GM12878 (cell line): ENCODE measurements around the gene MMP27. TPM values are rescaled to one million over a fixed set of nuclear protein-coding genes. Genes with fewer than 3 reads are reported as not detected.

Source experiments
- ATAC-seq: fragments of 200-7000 bp; cut with Tn5 transposase; 3 replicates; pipeline ENCODE4 v1.9.1; 2020; ENCODE audit warnings: mild to moderate bottlenecking, moderate library complexity
- BruUV-seq: library from RNA; stranded (reverse); fragments of 400-500 nt; replicated peaks from 2 replicates; lab custom pipeline; 2021; lab: Mats Ljungman, UMichigan
- CTCF ChIA-PET: fragments of 300-600 bp; sonication (Branson Sonifier 250); formaldehyde crosslinking; extraction: SDS; loops from one replicate; lab custom pipeline; 2021; ENCODE audit warnings: inconsistent platforms; lab: Yijun Ruan, JAX
- POLR2A ChIA-PET: fragments of 350-600 bp; formaldehyde crosslinking; extraction: SDS; loops from one replicate; lab custom pipeline; 2021; ENCODE audit warnings: inconsistent platforms; lab: Charles Lee
- RAD21 ChIA-PET: fragments of 300-600 bp; sonication (Branson Sonifier 250); formaldehyde crosslinking; loops from one replicate; lab custom pipeline; 2023; ENCODE audit warnings: antibody characterized with exemption; ENCODE audit not compliant: unreplicated experiment; lab: Charles Lee
- SMC1A ChIA-PET: fragments of 300-600 bp; sonication (Branson Sonifier 250); formaldehyde crosslinking; loops from one replicate; lab custom pipeline; 2023; ENCODE audit not compliant: unreplicated experiment, uncharacterized antibody; lab: Charles Lee
- DNase-seq: peaks from one replicate; pipeline ENCODE4 v3.0.0-alpha.2; 2011; ENCODE audit warnings: low read depth, low spot score
- FAIRE-seq: peaks from 3 replicates; lab custom pipeline; 2011; peaks lifted over from hg19 to GRCh38; lab: Jason Lieb, UNC
- H2AFZ ChIP-seq: 2 replicates; pipeline ENCODE4 v1.6.0; 2011; ENCODE audit warnings: low read depth, low read length, control low read depth; ENCODE audit not compliant: control insufficient read depth
- H3K27ac ChIP-seq: 2 replicates; pipeline ENCODE4 v1.5.1; 2011; ENCODE audit warnings: control low read depth; ENCODE audit not compliant: control insufficient read depth, insufficient read depth
- H3K27me3 ChIP-seq, 2 experiments: replicated peaks in 1 of 2; 2 replicates each; pipeline versions ENCODE4 v1.6.0 to v1.6.1; 2011; ENCODE audit warnings: low read length in 1 of 2; ENCODE audit not compliant: control insufficient read depth in 2 of 2, insufficient read depth in 2 of 2
- H3K36me3 ChIP-seq, 2 experiments: 2 replicates each; pipeline ENCODE4 v1.5.1; 2011; ENCODE audit warnings: low read length in 1 of 2; ENCODE audit not compliant: control insufficient read depth in 2 of 2, insufficient read depth in 2 of 2
- H3K4me1 ChIP-seq: 2 replicates; pipeline ENCODE4 v1.6.1; 2011; ENCODE audit warnings: mild to moderate bottlenecking, low read length, moderate library complexity, mixed read lengths; ENCODE audit not compliant: control insufficient read depth, insufficient read depth
- H3K4me2 ChIP-seq: 2 replicates; pipeline ENCODE4 v1.6.0; 2011; ENCODE audit warnings: control low read depth; ENCODE audit not compliant: control insufficient read depth, insufficient read depth
- H3K4me3 ChIP-seq: fragments of 200-600 bp; sonication (generic); 2 replicates; pipeline ENCODE4 v1.5.1; 2016
- H3K79me2 ChIP-seq: 2 replicates; pipeline ENCODE4 v1.6.0; 2011; ENCODE audit warnings: low read length; ENCODE audit not compliant: control insufficient read depth, insufficient read depth
- H3K9ac ChIP-seq: 2 replicates; pipeline ENCODE4 v1.8.0; 2011; ENCODE audit warnings: low read length, control low read depth, mixed read lengths; ENCODE audit not compliant: control insufficient read depth, insufficient read depth
- H3K9me3 ChIP-seq: replicated peaks from 3 replicates; pipeline ENCODE4 v1.5.1; 2011; ENCODE audit warnings: mild to moderate bottlenecking, low read length; ENCODE audit not compliant: control insufficient read depth, insufficient read depth
- H4K20me1 ChIP-seq: 2 replicates; pipeline ENCODE4 v1.6.0; 2011; ENCODE audit not compliant: control insufficient read depth, insufficient read depth
- BCL11A ChIP-seq: IDR thresholded peaks from 2 replicates; pipeline ENCODE4 v1.6.1; 2011; ENCODE audit warnings: low read depth, low read length
- BCLAF1 ChIP-seq: fragments of 450-650 bp; IDR thresholded peaks from 2 replicates; pipeline ENCODE4 v1.6.1; 2017; ENCODE audit warnings: antibody characterized with exemption, mild to moderate bottlenecking, moderate library complexity
- CBX3 ChIP-seq: fragments of 200-600 bp; sonication (generic); IDR thresholded peaks from 2 replicates; pipeline ENCODE4 v1.6.1; 2016; ENCODE audit warnings: low read depth, borderline replicate concordance
- CHD2 ChIP-seq: IDR thresholded peaks from 2 replicates; pipeline ENCODE4 v1.6.1; 2011; ENCODE audit warnings: low read depth, low read length, improper control_type of control experiment, borderline replicate concordance
- GABPA ChIP-seq: IDR thresholded peaks from 2 replicates; pipeline ENCODE4 v1.6.1; 2014; ENCODE audit warnings: antibody characterized with exemption, low read depth, mild to moderate bottlenecking, inconsistent platforms
- HCFC1 ChIP-seq: fragments of 150-350 bp; IDR thresholded peaks from 2 replicates; pipeline ENCODE4 v1.6.1; 2014; ENCODE audit warnings: low read length
- IRF4 ChIP-seq: IDR thresholded peaks from 2 replicates; pipeline ENCODE4 v1.6.1; 2011; ENCODE audit warnings: low read depth, low read length
- NFIC ChIP-seq: IDR thresholded peaks from 2 replicates; pipeline ENCODE4 v1.6.1; 2012; ENCODE audit warnings: low read depth, mild to moderate bottlenecking, inconsistent platforms, low read length, moderate library complexity
- NR2F1 ChIP-seq: fragments of 450-650 bp; conservative IDR thresholded peaks from 2 replicates; pipeline ENCODE4 v1.6.1; 2017; ENCODE audit warnings: mild to moderate bottlenecking
- PAX8 ChIP-seq: fragments of 450-650 bp; IDR thresholded peaks from 2 replicates; pipeline ENCODE4 v1.6.1; 2017; ENCODE audit warnings: mild to moderate bottlenecking, moderate library complexity
- POLR2AphosphoS5 ChIP-seq: IDR thresholded peaks from 2 replicates; pipeline ENCODE4 v1.6.1; 2011; ENCODE audit warnings: mild to moderate bottlenecking, low read length, inconsistent platforms
- POU2F2 ChIP-seq: IDR thresholded peaks from 3 replicates; pipeline ENCODE4 v1.6.1; 2011; ENCODE audit warnings: low read depth, mild to moderate bottlenecking, low read length, borderline replicate concordance
- STAT3 ChIP-seq: IDR thresholded peaks from 2 replicates; pipeline ENCODE4 v1.6.1; 2011; ENCODE audit warnings: low read depth, low read length, improper control_type of control experiment
- TCF3 ChIP-seq: IDR thresholded peaks from 2 replicates; pipeline ENCODE4 v1.6.1; 2012; ENCODE audit warnings: low read depth, mild to moderate bottlenecking, low read length, borderline replicate concordance; ENCODE audit not compliant: insufficient read depth
- TCF7 ChIP-seq: IDR thresholded peaks from 2 replicates; pipeline ENCODE4 v1.6.1; 2014; ENCODE audit warnings: antibody characterized with exemption, borderline replicate concordance
- YY1 ChIP-seq: IDR thresholded peaks from 2 replicates; pipeline ENCODE4 v1.6.1; 2011; ENCODE audit warnings: low read depth, mild to moderate bottlenecking, low read length
- ZNF217 ChIP-seq: fragments of 450-650 bp; IDR thresholded peaks from 2 replicates; pipeline ENCODE4 v1.6.1; 2017; ENCODE audit warnings: antibody characterized with exemption, mild to moderate bottlenecking
- ZSCAN29 ChIP-seq: fragments of 450-650 bp; IDR thresholded peaks from 2 replicates; pipeline ENCODE4 v1.6.1; 2017; ENCODE audit warnings: mild to moderate bottlenecking, moderate library complexity
- WGBS: methylation state at CpG from one replicate; pipeline ENCODE4 v1.1.6; 2016; ENCODE audit warnings: low lambda C conversion rate; ENCODE audit not compliant: insufficient replicate concordance, insufficient coverage; ENCODE audit errors: missing lambda C conversion rate; 5-methylcytosine and 5-hydroxymethylcytosine counted together
- in situ Hi-C: fragments of 300-500 bp; cut with MboI; formaldehyde crosslinking; loops from 9 replicates; pipeline ENCODE4 v1.14.3; 2018; ENCODE audit warnings: mixed read lengths
- intact Hi-C: fragments of 100-400 bp; cut with micrococcal nuclease; formaldehyde crosslinking; loops from one replicate; pipeline ENCODE4 v1.14.2; 2022; ENCODE audit not compliant: unreplicated experiment
- polyA plus RNA-seq, 11 experiments: library from polyadenylated mRNA; depleted of rRNA in 4 of 11; unstranded in 6 of 11; stranded (reverse) in 5 of 11; fragments of >200 nt; fragmentation: Nextera tagmentation in 4 of 11; fragmentation: Illumina TruSeq in 1 of 11; extraction: Ambion mirVana in 4 of 11; extraction: Trizol in 1 of 11; gene quantifications; 1 replicate in 1 of 11; 2 replicates in 10 of 11; pipeline versions ENCODE4 v1.2.1 to v1.2.3, GENCODE V29; 2011 to 2016; ENCODE audit warnings: inconsistent platforms in 2 of 11, missing spikeins in 2 of 11, low read depth in 1 of 11
- total RNA-seq, 4 experiments: library from RNA; depleted of rRNA in 3 of 4; stranded (reverse); fragments of >200 nt in 3 of 4; fragmentation: Illumina TruSeq in 1 of 4; extraction: Trizol in 1 of 4; gene quantifications; 2 replicates each; pipeline versions ENCODE4 v1.2.1 to v1.2.3, GENCODE V29; 2013 to 2021
- TF ChIP-seq, protein P1 (sequence below): fragments of 450-650 bp; IDR thresholded peaks from 2 replicates; pipeline ENCODE4 v1.6.1; 2014; ENCODE audit warnings: mild to moderate bottlenecking

MMP27 gene
- total and polyA plus RNA-seq, 10 of the 15 experiments (the other 5 are each of a cell fraction or from before 2014, with no cell fraction given), result not detected

DNA sequence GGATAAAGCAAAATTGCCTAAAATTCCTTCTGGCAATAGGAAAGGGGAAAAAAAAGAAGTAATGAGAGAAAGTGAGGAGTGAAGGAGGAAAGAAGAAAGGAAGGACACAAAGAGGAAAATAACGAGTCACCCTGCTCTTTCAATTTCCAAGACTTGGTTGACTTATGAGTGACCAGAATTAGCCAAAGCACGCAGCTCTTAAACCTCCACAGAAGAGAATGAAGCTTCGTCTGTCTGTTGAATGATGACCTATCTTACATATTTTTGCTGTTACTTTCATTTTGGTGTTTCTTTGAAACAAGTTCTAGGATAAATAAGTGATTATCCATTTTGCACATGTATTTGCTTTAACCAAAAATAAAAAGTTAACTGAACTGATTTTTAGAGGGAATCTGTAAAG, 728 bp downstream of the MMP27 start (continued):
- TF ChIP-seq, protein P1, sequence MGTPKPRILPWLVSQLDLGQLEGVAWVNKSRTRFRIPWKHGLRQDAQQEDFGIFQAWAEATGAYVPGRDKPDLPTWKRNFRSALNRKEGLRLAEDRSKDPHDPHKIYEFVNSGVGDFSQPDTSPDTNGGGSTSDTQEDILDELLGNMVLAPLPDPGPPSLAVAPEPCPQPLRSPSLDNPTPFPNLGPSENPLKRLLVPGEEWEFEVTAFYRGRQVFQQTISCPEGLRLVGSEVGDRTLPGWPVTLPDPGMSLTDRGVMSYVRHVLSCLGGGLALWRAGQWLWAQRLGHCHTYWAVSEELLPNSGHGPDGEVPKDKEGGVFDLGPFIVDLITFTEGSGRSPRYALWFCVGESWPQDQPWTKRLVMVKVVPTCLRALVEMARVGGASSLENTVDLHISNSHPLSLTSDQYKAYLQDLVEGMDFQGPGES, result no peak
- TF ChIP-seq POLR2AphosphoS5 (no peak), YY1 (no peak), TCF7 (no peak)
- TF ChIP-seq, all 136 proteins: peak for 0

GRCh38 chr11:102703826-102704493, 1.6 kb downstream of the MMP27 start:
- Histone ChIP-seq H2AFZ (no peak overlapping the region), H3K27me3 (peaks cover 0 to 2% of the 10 kb centered on the region in 2 experiments; a peak in 1 of 4 replicates), H3K9me3 (no peaks in the 10 kb centered on the region), H3K27ac (no peak overlapping the region), H4K20me1 (no peaks in the 10 kb centered on the region), H3K36me3 (no peaks in the 10 kb centered on the region), H3K9ac (no peak overlapping the region), H3K4me3 (no peak overlapping the region), H3K79me2 (no peaks in the 10 kb centered on the region), H3K4me1 (no peaks in the 10 kb centered on the region), H3K4me2 (no peak overlapping the region)
- TF ChIP-seq GABPA, result no peak
- TF ChIP-seq NFIC, result no peak
- no peak for TF ChIP-seq CHD2
- no peak for TF ChIP-seq BCL11A
- no peak for TF ChIP-seq NR2F1
- no peak for TF ChIP-seq TCF3
- TF ChIP-seq CBX3, result no peak
- no peak for TF ChIP-seq PAX8
- TF ChIP-seq IRF4, result no peak
- no peak for TF ChIP-seq POU2F2
- TF ChIP-seq BCLAF1, result no peak
- no peak for TF ChIP-seq ZSCAN29
- TF ChIP-seq STAT3, result no peak
- no peak for TF ChIP-seq HCFC1
- TF ChIP-seq ZNF217, result no peak
- in situ Hi-C loops, result no loop called here
- WGBS, result 35% methylated on average over 3 of the region's 3 CpGs
- no peak for FAIRE-seq
- no peak for DNase-seq
- SMC1A ChIA-PET, result no interaction called here
- POLR2A ChIA-PET, result interaction anchor here (0.6 kb wide), 1 partner anchor 171 kb away, joined by 3 read pairs; the partner anchor contains the start of gene MMP12
- CTCF ChIA-PET, result no interaction called here
- RAD21 ChIA-PET, result interaction anchor here (1.0 kb wide), 1 partner anchor 38 kb away, joined by 3 read pairs; no protein-coding TSS in a partner anchor
- peak; percentile 44; the same call in 2 of the 3 replicates for ATAC-seq
- BruUV-seq, result no TSS peak
- intact Hi-C loops, result no loop called here
